H9 (cell line): ENCODE data around the gene SLC35D3. TPM values are rescaled to one million over a fixed set of nuclear protein-coding genes. Genes with fewer than 3 reads are reported as not detected.

Experiments used
- DNase-seq: peaks from one replicate; pipeline ENCODE4 v3.0.0-alpha.2; 2017
- H2AFZ ChIP-seq: one replicate; pipeline ENCODE4 v1.6.1; 2013; ENCODE audit warnings: mild to moderate bottlenecking, low read length, control low read depth, moderate library complexity
- H2AK5ac ChIP-seq: 2 replicates; pipeline ENCODE4 v1.6.1; 2013; ENCODE audit warnings: low read length, control low read depth, mixed read lengths; ENCODE audit not compliant: insufficient read length
- H2BK120ac ChIP-seq: one replicate; pipeline ENCODE4 v1.6.1; 2013; ENCODE audit warnings: low read depth, mild to moderate bottlenecking, low read length, control low read depth, inconsistent platforms; ENCODE audit not compliant: poor library complexity, severe bottlenecking
- H2BK12ac ChIP-seq: 2 replicates; pipeline ENCODE4 v1.6.1; 2013; ENCODE audit warnings: low read length, control low read depth, mixed read lengths, low read depth; ENCODE audit not compliant: insufficient read length
- H2BK15ac ChIP-seq: 2 replicates; pipeline ENCODE4 v1.6.1; 2013; ENCODE audit warnings: low read depth, low read length, control low read depth
- H2BK20ac ChIP-seq: one replicate; pipeline ENCODE4 v1.6.1; 2013; ENCODE audit warnings: low read depth, mild to moderate bottlenecking, low read length, control low read depth, inconsistent platforms; ENCODE audit not compliant: poor library complexity, severe bottlenecking
- H2BK5ac ChIP-seq: 2 replicates; pipeline ENCODE4 v1.6.1; 2013; ENCODE audit warnings: low read length, control low read depth, mixed read lengths; ENCODE audit not compliant: insufficient read length
- H3K14ac ChIP-seq: 2 replicates; pipeline ENCODE4 v1.6.1; 2013; ENCODE audit warnings: low read length, control low read depth; ENCODE audit not compliant: insufficient read depth
- H3K18ac ChIP-seq: 2 replicates; pipeline ENCODE4 v1.6.1; 2013; ENCODE audit warnings: low read depth, mild to moderate bottlenecking, mixed read lengths, low read length, control low read depth; ENCODE audit not compliant: insufficient read length
- H3K23ac ChIP-seq: 2 replicates; pipeline ENCODE4 v1.6.1; 2013; ENCODE audit warnings: low read length, control low read depth, mixed read lengths, low read depth; ENCODE audit not compliant: insufficient read length
- H3K23me2 ChIP-seq: 2 replicates; pipeline ENCODE4 v1.6.1; 2013; ENCODE audit warnings: low read depth, mild to moderate bottlenecking, mixed read lengths, low read length, control low read depth; ENCODE audit not compliant: insufficient read length, poor library complexity, severe bottlenecking
- H3K27ac ChIP-seq: 2 replicates; pipeline ENCODE4 v1.5.1; 2013; ENCODE audit warnings: low read length, control low read depth, mixed read lengths, low read depth; ENCODE audit not compliant: insufficient read length
- H3K27me3 ChIP-seq: 2 replicates; pipeline ENCODE4 v1.6.1; 2013; ENCODE audit warnings: low read length, control low read depth, inconsistent platforms; ENCODE audit not compliant: insufficient read depth
- H3K4ac ChIP-seq: 2 replicates; pipeline ENCODE4 v1.6.1; 2013; ENCODE audit warnings: low read depth, mild to moderate bottlenecking, control low read depth, inconsistent platforms, low read length, moderate library complexity
- H3K4me1 ChIP-seq: 2 replicates; pipeline ENCODE4 v1.6.1; 2013; ENCODE audit warnings: low read length, control low read depth, inconsistent platforms; ENCODE audit not compliant: insufficient read depth
- H3K4me2 ChIP-seq: 2 replicates; pipeline ENCODE4 v1.6.1; 2013; ENCODE audit warnings: low read length, control low read depth, mixed read lengths; ENCODE audit not compliant: insufficient read length, insufficient read depth
- H3K56ac ChIP-seq: 2 replicates; pipeline ENCODE4 v1.6.1; 2013; ENCODE audit warnings: low read depth, mild to moderate bottlenecking, mixed read lengths, low read length, control low read depth; ENCODE audit not compliant: insufficient read length
- H3K79me1 ChIP-seq: 2 replicates; pipeline ENCODE4 v1.6.1; 2013; ENCODE audit warnings: low read depth, mild to moderate bottlenecking, moderate library complexity, low read length, control low read depth, inconsistent platforms; ENCODE audit not compliant: insufficient read depth, poor library complexity, severe bottlenecking
- H3K79me2 ChIP-seq: 2 replicates; pipeline ENCODE4 v1.6.1; 2013; ENCODE audit warnings: low read length, control low read depth, inconsistent platforms; ENCODE audit not compliant: insufficient read depth
- H3K9ac ChIP-seq: 2 replicates; pipeline ENCODE4 v1.6.1; 2013; ENCODE audit warnings: low read length, control low read depth, mixed read lengths; ENCODE audit not compliant: insufficient read length; ENCODE audit errors: extremely low read depth
- H3K9me3 ChIP-seq: one replicate; pipeline ENCODE4 v1.6.1; 2013; ENCODE audit warnings: low read depth, low read length, inconsistent platforms; ENCODE audit not compliant: control insufficient read depth
- H3T11ph ChIP-seq: one replicate; pipeline ENCODE4 v1.6.1; 2013; ENCODE audit warnings: mild to moderate bottlenecking, low read length, control low read depth, inconsistent platforms
- H4K20me1 ChIP-seq: one replicate; pipeline ENCODE4 v1.6.1; 2013; ENCODE audit not compliant: control insufficient read depth, insufficient read length, insufficient read depth
- H4K5ac ChIP-seq: 2 replicates; pipeline ENCODE4 v1.6.1; 2013; ENCODE audit warnings: low read depth, mild to moderate bottlenecking, mixed read lengths, low read length, control low read depth; ENCODE audit not compliant: insufficient read length
- H4K8ac ChIP-seq: replicated peaks from 2 replicates; pipeline ENCODE4 v1.6.1; 2013; ENCODE audit warnings: low read length, control low read depth, mixed read lengths, low read depth; ENCODE audit not compliant: insufficient read length
- H4K91ac ChIP-seq: 2 replicates; pipeline ENCODE4 v1.6.1; 2013; ENCODE audit warnings: low read depth, mild to moderate bottlenecking, moderate library complexity, mixed read lengths, low read length, control low read depth; ENCODE audit not compliant: insufficient read length
- H3K27ac Mint-ChIP-seq, 3 experiments: 2 replicates in 2 of 3; 3 replicates in 1 of 3; pipeline ENCODE4 v1.8.0; 2020 to 2021; ENCODE audit warnings: mixed read lengths in 3 of 3, mild to moderate bottlenecking in 1 of 3, moderate library complexity in 1 of 3
- H3K27me3 Mint-ChIP-seq: 2 replicates; pipeline ENCODE4 v1.8.0; 2021; ENCODE audit warnings: low read depth, mild to moderate bottlenecking, moderate library complexity, mixed read lengths
- H3K36me3 Mint-ChIP-seq, 3 experiments: 2 replicates in 2 of 3; 3 replicates in 1 of 3; pipeline ENCODE4 v1.8.0; 2020 to 2021; ENCODE audit warnings: low read depth in 3 of 3, mixed read lengths in 3 of 3; ENCODE audit not compliant: insufficient read depth in 1 of 3
- H3K4me1 Mint-ChIP-seq, 2 experiments: 2 replicates each; pipeline ENCODE4 v1.8.0; 2020; ENCODE audit warnings: mixed read lengths in 2 of 2
- H3K4me3 Mint-ChIP-seq, 2 experiments: 2 replicates in 1 of 2; 3 replicates in 1 of 2; pipeline ENCODE4 v1.8.0; 2020 to 2021; ENCODE audit warnings: mild to moderate bottlenecking in 2 of 2, mixed read lengths in 2 of 2, moderate library complexity in 1 of 2
- H3K9me3 Mint-ChIP-seq, 2 experiments: 2 replicates in 1 of 2; 3 replicates in 1 of 2; pipeline ENCODE4 v1.8.0; 2020; ENCODE audit warnings: mild to moderate bottlenecking in 2 of 2, mixed read lengths in 2 of 2, moderate library complexity in 1 of 2
- CTCF ChIP-seq: fragments of 200-600 bp; sonication (generic); conservative IDR thresholded peaks from 3 replicates; pipeline ENCODE4 v1.8.0; 2021; ENCODE audit warnings: antibody characterized with exemption, mild to moderate bottlenecking
- WGBS: extraction: QIAGEN DNeasy Blood & Tissue Kit; methylation state at CpG from one replicate; pipeline ENCODE4 v1.1.7; 2013; ENCODE audit warnings: missing lambda C conversion rate, low lambda C conversion rate, mixed read lengths; ENCODE audit not compliant: insufficient read length; ENCODE audit errors: extremely low coverage; 5-methylcytosine and 5-hydroxymethylcytosine counted together
- total RNA-seq: library from RNA; stranded (reverse); gene quantifications from 2 replicates; pipeline ENCODE4 v1.2.1, GENCODE V29; 2021

SLC35D3 gene
- total RNA-seq, 1 experiment from 2014 or later: 0.17 TPM

DNA sequence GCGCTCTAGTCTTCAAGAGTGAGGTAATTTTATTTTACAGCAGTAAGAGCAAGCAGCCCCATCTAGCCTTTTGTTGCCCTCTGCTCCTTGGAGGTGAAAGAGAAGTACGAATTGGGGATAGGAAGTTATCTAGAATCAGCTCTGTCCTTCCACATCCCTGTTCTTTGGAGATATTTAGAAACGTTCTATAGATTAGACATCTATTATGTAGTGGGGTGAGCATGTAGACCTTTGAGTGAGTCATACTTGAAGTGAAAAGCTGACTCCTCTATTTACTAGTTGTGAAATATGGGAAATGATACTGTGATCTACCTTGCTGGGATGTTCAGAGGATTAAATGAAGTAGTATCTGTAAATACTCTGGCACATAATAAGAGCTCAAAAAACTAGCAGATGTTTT is 36.0 kb upstream of the SLC35D3 start:
- no peak for TF ChIP-seq CTCF
- H4K91ac ChIP-seq: no peak overlapping the region

More for the DNA sequence above, 36.0 kb upstream of the SLC35D3 start:
- Histone ChIP-seq H3K27me3 (no peaks in the 10 kb centered on the region), H4K5ac (no peak overlapping the region), H3K27ac (no peak overlapping the region), H2BK120ac (no peak overlapping the region), H2BK5ac (no peak overlapping the region), H2BK12ac (no peak overlapping the region), H2BK20ac (no peak overlapping the region), H3K79me1 (no peaks in the 10 kb centered on the region), H3K9me3 (no peaks in the 10 kb centered on the region), H3K23ac (no peak overlapping the region), H4K8ac (no peak overlapping the region), H3K4ac (no peak overlapping the region), H3K4me2 (no peak overlapping the region), H4K20me1 (no peaks in the 10 kb centered on the region), H3K14ac (no peak overlapping the region), H3T11ph (no peak overlapping the region), H2AK5ac (no peak overlapping the region), H3K23me2 (no peaks in the 10 kb centered on the region), H3K4me1 (no peaks in the 10 kb centered on the region), H2BK15ac (no peak overlapping the region), H3K9ac (no peak overlapping the region), H3K18ac (no peak overlapping the region), H3K79me2 (no peaks in the 10 kb centered on the region), H2AFZ (no peak overlapping the region), H3K56ac (no peak overlapping the region)
- Mint-ChIP-seq H3K4me1 (peaks cover 6 to 7% of the 10 kb centered on the region in 2 experiments), H3K27me3 (no peaks in the 10 kb centered on the region), H3K4me3 (no peak overlapping the region), H3K27ac (no peak overlapping the region), H3K9me3 (no peaks in the 10 kb centered on the region), H3K36me3 (no peaks in the 10 kb centered on the region)
- DNase-seq: no peak
- WGBS: no CpG with 5 or more reads among the region's 3 CpGs
